Central memory CD8-positive, alpha-beta T cell (primary cell): ENCODE data around the gene FBXO31.

Experiments used
- ATAC-seq: fragments of 150-1000 bp; cut with Tn5 transposase; replicated peaks from 2 replicates; pipeline ENCODE4 v1.10.0; 2022; ENCODE audit warnings: mild to moderate bottlenecking, moderate FRiP score, moderate number of reproducible peaks; ENCODE audit not compliant: poor library complexity, severe bottlenecking; ENCODE audit errors: extremely low read depth
- DNase-seq, 2 donors: peaks; one replicate each; pipeline ENCODE4 v3.0.0; 2021; ENCODE audit warnings: low spot score in 2 of 2
- H3K27ac Mint-ChIP-seq: one replicate; pipeline ENCODE4 v1.8.0; 2022; ENCODE audit warnings: low read depth, mild to moderate bottlenecking, moderate library complexity, mixed read lengths
- H3K27me3 Mint-ChIP-seq: one replicate; pipeline ENCODE4 v1.8.0; 2022; ENCODE audit warnings: mixed read lengths
- H3K36me3 Mint-ChIP-seq: one replicate; pipeline ENCODE4 v1.8.0; 2022; ENCODE audit warnings: mild to moderate bottlenecking, moderate library complexity, mixed read lengths; ENCODE audit not compliant: insufficient read depth
- H3K4me1 Mint-ChIP-seq: one replicate; pipeline ENCODE4 v1.8.0; 2022; ENCODE audit warnings: mixed read lengths
- H3K4me3 Mint-ChIP-seq: one replicate; pipeline ENCODE4 v1.8.0; 2022; ENCODE audit warnings: mild to moderate bottlenecking, moderate library complexity, mixed read lengths
- H3K9me3 Mint-ChIP-seq: one replicate; pipeline ENCODE4 v1.8.0; 2022; ENCODE audit warnings: mixed read lengths

Gene FBXO31

DNA sequence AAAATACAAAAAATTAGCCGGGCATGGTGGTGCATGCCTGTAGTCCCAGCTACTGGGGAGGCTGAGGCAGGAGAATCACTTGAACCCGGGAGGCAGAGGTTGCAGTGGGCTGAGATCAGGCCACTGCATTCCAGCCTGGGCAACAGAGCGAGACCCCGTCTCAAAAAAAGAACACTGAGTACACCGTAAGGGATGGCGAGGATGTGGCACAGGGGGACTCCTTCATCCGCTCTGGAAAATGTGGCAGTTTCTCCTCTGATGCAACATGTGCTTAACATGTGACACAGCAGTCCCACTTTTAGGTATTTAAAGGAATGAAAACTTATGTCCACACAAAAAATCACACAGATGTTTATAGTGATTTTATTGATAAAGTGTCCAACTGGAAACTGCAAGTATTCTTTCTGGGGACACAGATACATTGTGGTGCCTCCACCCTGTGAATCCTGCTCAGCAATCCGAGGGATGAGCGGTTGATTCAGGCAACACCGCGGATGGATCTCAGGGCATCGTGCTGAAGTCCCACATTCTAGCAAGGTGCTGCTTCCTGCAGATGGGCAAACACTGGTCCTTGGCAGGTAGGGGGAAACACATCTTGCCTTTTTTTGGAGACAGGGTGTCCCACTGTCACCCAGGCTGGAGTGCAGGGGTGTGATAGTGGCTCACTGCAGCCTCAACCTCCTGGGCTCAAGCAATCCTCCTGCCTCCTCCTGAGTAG is 62.9 kb downstream of the FBXO31 start:
- H3K36me3 Mint-ChIP-seq: peaks cover 12% of the 10 kb centered on the region
- no peak for ATAC-seq
- no peak overlapping the region for H3K27ac Mint-ChIP-seq
- DNase-seq: no peak
- H3K4me1 Mint-ChIP-seq: peaks cover 17% of the 10 kb centered on the region
- no peaks in the 10 kb centered on the region for H3K27me3 Mint-ChIP-seq
- no peaks in the 10 kb centered on the region for H3K9me3 Mint-ChIP-seq
- H3K4me3 Mint-ChIP-seq: no peak overlapping the region

DNA sequence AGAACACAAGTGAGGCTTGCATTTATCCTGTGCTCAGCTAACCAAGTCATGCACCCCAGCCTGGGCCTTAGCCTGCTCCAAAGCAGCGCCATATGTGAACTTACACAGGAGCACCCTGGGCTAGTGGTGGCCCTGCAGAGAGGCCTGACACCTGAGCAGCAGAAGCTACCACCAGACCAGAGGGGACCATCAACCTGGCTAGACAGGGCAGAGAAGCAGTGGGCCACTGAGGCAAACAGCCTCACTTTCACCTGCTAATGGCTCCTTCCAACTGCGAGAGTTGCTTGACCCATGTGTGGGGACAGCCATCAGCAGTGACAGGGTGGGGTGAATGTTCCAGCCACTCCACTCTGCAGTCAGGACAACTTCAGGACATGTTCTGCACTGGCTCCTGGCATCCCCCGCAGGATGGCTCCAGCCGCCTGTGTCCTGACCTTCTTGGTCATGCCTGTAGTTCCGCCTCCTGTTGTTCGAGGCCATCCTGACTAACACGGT is 63.5 kb downstream of the FBXO31 start:
- no peak overlapping the region for H3K27ac Mint-ChIP-seq
- no peaks in the 10 kb centered on the region for H3K27me3 Mint-ChIP-seq
- H3K4me3 Mint-ChIP-seq: no peak overlapping the region
- no peaks in the 10 kb centered on the region for H3K9me3 Mint-ChIP-seq
- H3K36me3 Mint-ChIP-seq: peaks cover 12% of the 10 kb centered on the region
- H3K4me1 Mint-ChIP-seq: peaks cover 17% of the 10 kb centered on the region
- no peak for ATAC-seq
- DNase-seq: no peak

- Mint-ChIP-seq H3K27ac (peak overlapping the region; percentile 93), H3K36me3 (peaks cover 12% of the 10 kb centered on the region), H3K4me1 (peaks cover 17% of the 10 kb centered on the region), H3K9me3 (no peaks in the 10 kb centered on the region), H3K4me3 (peak overlapping the region; percentile 96), H3K27me3 (no peaks in the 10 kb centered on the region)
- ATAC-seq: no peak
- no peak for DNase-seq
Observed at GRCh38 chr16:87319011-87319410, 64.6 kb downstream of the FBXO31 start.

- Mint-ChIP-seq H3K27ac (peak overlapping the region; percentile 93), H3K27me3 (no peaks in the 10 kb centered on the region), H3K4me1 (peaks cover 17% of the 10 kb centered on the region), H3K9me3 (no peaks in the 10 kb centered on the region), H3K36me3 (peaks cover 12% of the 10 kb centered on the region), H3K4me3 (peak overlapping the region; percentile 96)
- ATAC-seq: peak; percentile 21
- DNase-seq: no peak
Observed at GRCh38 chr16:87317750-87318644, 65.6 kb downstream of the FBXO31 start.

DNA sequence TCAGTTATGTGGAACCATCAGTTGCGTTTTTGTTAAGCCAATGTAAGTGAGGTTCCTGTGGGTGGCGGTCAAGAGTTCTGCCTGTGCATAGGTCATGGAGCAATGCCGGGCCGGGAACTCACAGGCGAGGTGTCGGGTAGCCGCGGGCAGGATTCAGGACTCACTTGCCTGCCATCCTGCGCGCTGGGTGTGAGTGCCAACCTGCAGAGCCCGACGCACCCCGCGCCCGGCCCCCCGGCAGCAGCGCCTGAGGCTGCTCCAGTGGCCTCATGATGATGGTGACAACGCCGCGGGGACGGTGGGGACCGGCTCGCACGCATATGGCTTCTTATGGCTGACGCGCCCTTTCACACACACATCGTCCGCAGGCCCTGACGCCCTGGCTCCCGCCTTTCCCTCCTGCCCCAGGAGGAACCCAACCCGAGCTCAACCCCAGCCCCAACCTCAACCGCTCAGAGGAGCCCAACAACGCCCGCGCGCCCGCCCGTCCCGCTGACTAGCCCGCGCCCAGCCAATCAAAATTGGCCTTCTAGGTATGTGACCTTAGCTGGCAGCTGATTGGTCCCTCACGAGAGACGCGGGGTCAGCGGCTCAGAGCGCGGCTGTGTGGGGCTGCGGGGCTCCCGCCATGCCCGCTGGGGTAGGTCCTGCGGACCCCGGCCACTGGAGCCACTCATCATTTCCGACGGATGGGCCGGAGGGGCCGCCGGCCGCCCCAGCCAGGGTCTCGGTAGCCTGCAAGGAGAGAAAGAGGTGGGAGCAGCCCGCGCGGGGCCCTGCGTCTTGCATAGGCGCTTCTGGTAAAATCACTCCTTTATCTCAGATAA is 66.4 kb downstream of the FBXO31 start, which contains the start of gene C16orf95:
Gene C16orf95 (minus strand): TSS at position 470 of the 827 bp plus-strand sequence. CDS start 150 bp downstream, at position 320.
- DNase-seq (peak; percentile 95 to 99), ATAC-seq (peak; percentile 97)
- H3K9me3 Mint-ChIP-seq: no peaks in the 10 kb centered on the region
- H3K4me1 Mint-ChIP-seq: peaks cover 17% of the 10 kb centered on the region
- H3K27ac Mint-ChIP-seq: peak within 1 kb of the TSS; percentile 93
- H3K27me3 Mint-ChIP-seq: no peaks in the 10 kb centered on the region
- H3K36me3 Mint-ChIP-seq: peaks cover 12% of the 10 kb centered on the region
- H3K4me3 Mint-ChIP-seq: peak within 1 kb of the TSS; percentile 96

DNA sequence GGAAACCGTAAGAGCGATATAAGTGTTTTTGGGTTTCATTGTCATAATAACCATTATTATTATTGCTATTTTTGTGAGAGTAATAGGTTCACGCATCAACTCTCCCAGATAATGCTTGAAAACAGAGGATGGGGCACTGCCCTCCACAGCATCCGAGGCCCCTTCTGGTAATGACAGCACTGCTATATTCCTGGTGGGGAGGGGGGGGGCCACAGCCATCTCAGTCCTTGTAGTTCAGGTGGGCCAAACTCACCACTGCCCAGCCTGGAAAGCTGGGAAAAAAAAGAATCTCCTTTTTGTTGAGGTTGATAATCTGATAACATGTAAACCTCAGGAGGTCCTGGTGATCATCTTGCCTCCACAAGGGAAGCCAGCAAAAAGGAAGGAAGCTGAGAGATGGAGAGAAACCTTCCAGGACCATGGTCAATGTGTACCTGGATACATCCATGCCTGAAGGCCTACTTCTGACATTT is 67.1 kb downstream of the FBXO31 start:
- ATAC-seq (no peak), DNase-seq (no peak)
- Mint-ChIP-seq H3K27ac (peak overlapping the region; percentile 93), H3K9me3 (no peaks in the 10 kb centered on the region), H3K4me1 (peaks cover 17% of the 10 kb centered on the region), H3K4me3 (peak overlapping the region; percentile 96), H3K27me3 (no peaks in the 10 kb centered on the region), H3K36me3 (peaks cover 12% of the 10 kb centered on the region)

DNA sequence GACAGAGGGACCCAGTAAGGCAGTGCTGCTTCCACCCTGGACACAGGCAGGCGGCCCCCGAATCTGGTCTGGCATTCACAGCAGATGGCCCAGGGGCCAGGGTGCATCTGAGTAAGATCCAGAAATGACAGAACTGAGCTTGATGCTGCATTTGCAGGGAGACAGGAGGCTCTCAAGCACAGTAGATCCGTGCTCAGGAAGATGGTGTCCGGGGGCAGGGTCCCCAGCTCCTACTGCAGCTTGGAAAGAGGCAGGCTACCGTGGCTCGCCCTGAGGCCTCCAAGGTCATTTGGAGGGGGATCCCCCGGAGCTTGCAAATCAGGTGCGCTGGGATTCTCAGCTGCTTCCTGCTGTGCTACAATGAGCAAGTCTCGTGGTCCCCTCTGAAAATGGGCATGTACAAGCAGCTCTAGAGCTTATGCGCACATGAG is 68.6 kb downstream of the FBXO31 start:
- H3K27ac Mint-ChIP-seq: no peak overlapping the region
- H3K4me1 Mint-ChIP-seq: peaks cover 17% of the 10 kb centered on the region
- ATAC-seq (no peak), DNase-seq (no peak)
- peaks cover 12% of the 10 kb centered on the region for H3K36me3 Mint-ChIP-seq
- H3K4me3 Mint-ChIP-seq: no peak overlapping the region
- no peaks in the 10 kb centered on the region for H3K9me3 Mint-ChIP-seq
- H3K27me3 Mint-ChIP-seq: no peaks in the 10 kb centered on the region

- H3K27me3 Mint-ChIP-seq: no peaks in the 10 kb centered on the region
- no peaks in the 10 kb centered on the region for H3K4me1 Mint-ChIP-seq
Observed at GRCh38 chr16:87312008-87312407, 71.6 kb downstream of the FBXO31 start.

GRCh38 chr16:87311387-87311786 is 72.2 kb downstream of the FBXO31 start:
- Mint-ChIP-seq H3K27me3 (no peaks in the 10 kb centered on the region), H3K4me1 (no peaks in the 10 kb centered on the region), H3K36me3 (no peaks in the 10 kb centered on the region), H3K27ac (no peak overlapping the region), H3K4me3 (no peak overlapping the region), H3K9me3 (no peaks in the 10 kb centered on the region)
- ATAC-seq: no peak
- no peak for DNase-seq

More at GRCh38 chr16:87312008-87312407, 71.6 kb downstream of the FBXO31 start:
- H3K27ac Mint-ChIP-seq: no peak overlapping the region
- H3K36me3 Mint-ChIP-seq: peaks cover under 1% of the 10 kb centered on the region
- DNase-seq (no peak), ATAC-seq (no peak)
- no peak overlapping the region for H3K4me3 Mint-ChIP-seq
- H3K9me3 Mint-ChIP-seq: no peaks in the 10 kb centered on the region

DNA sequence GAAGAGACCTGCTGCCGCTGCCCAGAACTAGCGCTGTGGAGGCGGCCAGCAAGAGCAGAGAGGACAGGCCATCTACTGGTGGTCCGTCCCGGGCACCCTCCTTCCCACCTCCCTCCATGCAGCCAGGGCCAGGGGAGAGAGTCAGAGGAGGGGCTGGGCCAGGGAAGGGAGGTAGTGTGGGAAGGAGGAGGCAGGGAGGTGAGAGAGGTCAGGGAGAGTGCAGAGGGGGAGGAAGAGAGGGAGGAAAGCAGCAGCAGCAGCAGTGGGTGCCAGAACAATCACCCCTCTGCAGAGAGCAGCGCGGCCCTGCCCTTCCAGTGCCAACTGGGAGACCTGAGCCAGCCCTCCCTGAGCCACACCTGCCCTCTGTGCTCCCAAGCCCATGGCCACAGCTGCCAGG is 73.0 kb downstream of the FBXO31 start:
- Mint-ChIP-seq H3K9me3 (no peaks in the 10 kb centered on the region), H3K27me3 (no peaks in the 10 kb centered on the region), H3K4me1 (no peaks in the 10 kb centered on the region), H3K36me3 (no peaks in the 10 kb centered on the region), H3K4me3 (no peak overlapping the region), H3K27ac (no peak overlapping the region)
- no peak for ATAC-seq
- DNase-seq: no peak

GRCh38 chr16:87309620-87310525 is 73.7 kb downstream of the FBXO31 start:
- DNase-seq: no peak
- no peak overlapping the region for H3K27ac Mint-ChIP-seq
- no peaks in the 10 kb centered on the region for H3K4me1 Mint-ChIP-seq
- no peak for ATAC-seq
- no peaks in the 10 kb centered on the region for H3K27me3 Mint-ChIP-seq
- H3K9me3 Mint-ChIP-seq: no peaks in the 10 kb centered on the region
- no peaks in the 10 kb centered on the region for H3K36me3 Mint-ChIP-seq
- no peak overlapping the region for H3K4me3 Mint-ChIP-seq
